BE2C (cell line): ENCODE results near the gene DNAH10.

Experiments
- DNase-seq: peaks from one replicate; pipeline ENCODE4 v3.0.0-alpha.2; 2020
- H3K27me3 ChIP-seq: fragments of 250-450 bp; sonication (Bioruptor Pico); 2 replicates; pipeline ENCODE4 v1.5.1; 2020; ENCODE audit warnings: mild to moderate bottlenecking
- H3K36me3 ChIP-seq: fragments of 250-450 bp; sonication (Bioruptor Pico); 2 replicates; pipeline ENCODE4 v1.5.1; 2020; ENCODE audit warnings: mild to moderate bottlenecking
- H3K4me1 ChIP-seq: fragments of 250-450 bp; sonication (Bioruptor Pico); 2 replicates; pipeline ENCODE4 v1.5.1; 2020
- H3K4me3 ChIP-seq: 2 replicates; pipeline ENCODE4 v1.5.1; 2011; ENCODE audit warnings: low read depth, low read length
- H3K9me3 ChIP-seq: fragments of 250-450 bp; sonication (Bioruptor Pico); 2 replicates; pipeline ENCODE4 v1.5.1; 2020
- TF ChIP-seq, protein P1 (sequence below): IDR thresholded peaks from 2 replicates; pipeline ENCODE4 v1.5.1; 2012; ENCODE audit warnings: mild to moderate bottlenecking, low read depth, low read length

The DNAH10 gene

DNA sequence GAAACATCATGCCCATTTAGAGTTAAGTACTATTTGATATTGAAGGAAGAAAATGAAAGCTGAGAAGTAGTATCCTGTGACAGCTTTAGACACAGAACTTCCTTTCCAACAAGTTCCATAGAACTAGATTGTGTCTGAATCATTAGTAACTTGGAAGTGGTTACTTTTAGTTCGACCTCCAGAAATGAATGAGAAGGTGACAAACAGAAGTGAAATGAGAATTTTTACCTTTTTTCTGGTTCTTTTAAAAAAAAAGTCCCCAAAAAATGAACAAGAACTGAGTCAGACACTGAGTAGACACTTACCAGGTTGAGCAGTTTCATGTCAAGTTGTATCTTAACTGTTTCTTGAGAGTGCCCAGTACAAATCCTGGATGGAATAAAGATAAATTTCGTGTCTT lies 46.9 kb upstream of the DNAH10 start:
- H3K4me3 ChIP-seq, result no peak overlapping the region
- no peak for DNase-seq
- peaks cover 4% of the 10 kb centered on the region for H3K36me3 ChIP-seq
- no peaks in the 10 kb centered on the region for H3K9me3 ChIP-seq
- peaks cover 12% of the 10 kb centered on the region for H3K4me1 ChIP-seq
- H3K27me3 ChIP-seq, result no peaks in the 10 kb centered on the region
- TF ChIP-seq, protein P1, sequence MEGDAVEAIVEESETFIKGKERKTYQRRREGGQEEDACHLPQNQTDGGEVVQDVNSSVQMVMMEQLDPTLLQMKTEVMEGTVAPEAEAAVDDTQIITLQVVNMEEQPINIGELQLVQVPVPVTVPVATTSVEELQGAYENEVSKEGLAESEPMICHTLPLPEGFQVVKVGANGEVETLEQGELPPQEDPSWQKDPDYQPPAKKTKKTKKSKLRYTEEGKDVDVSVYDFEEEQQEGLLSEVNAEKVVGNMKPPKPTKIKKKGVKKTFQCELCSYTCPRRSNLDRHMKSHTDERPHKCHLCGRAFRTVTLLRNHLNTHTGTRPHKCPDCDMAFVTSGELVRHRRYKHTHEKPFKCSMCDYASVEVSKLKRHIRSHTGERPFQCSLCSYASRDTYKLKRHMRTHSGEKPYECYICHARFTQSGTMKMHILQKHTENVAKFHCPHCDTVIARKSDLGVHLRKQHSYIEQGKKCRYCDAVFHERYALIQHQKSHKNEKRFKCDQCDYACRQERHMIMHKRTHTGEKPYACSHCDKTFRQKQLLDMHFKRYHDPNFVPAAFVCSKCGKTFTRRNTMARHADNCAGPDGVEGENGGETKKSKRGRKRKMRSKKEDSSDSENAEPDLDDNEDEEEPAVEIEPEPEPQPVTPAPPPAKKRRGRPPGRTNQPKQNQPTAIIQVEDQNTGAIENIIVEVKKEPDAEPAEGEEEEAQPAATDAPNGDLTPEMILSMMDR, result no peak

DNA sequence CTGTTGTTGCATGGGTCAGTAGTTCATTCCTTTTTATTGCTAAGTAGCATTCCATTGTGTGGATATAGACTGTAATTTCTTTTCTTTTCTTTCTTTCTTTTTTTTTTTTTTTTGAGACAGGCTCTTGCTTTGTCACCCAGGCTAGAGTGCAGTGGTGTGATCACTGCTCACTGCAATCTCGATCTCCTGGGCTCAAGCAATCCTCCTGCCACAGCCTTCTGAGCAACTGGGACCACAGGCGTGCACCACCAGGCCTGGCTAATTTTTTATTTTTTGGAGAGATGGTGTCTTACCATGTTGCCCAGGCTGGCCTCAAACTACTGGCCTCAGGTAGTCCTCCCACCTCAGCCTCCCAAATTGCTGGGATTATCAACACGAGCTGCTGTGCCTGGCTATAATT lies 44.8 kb upstream of the DNAH10 start:
- Histone ChIP-seq H3K36me3 (peaks cover 10% of the 10 kb centered on the region), H3K9me3 (no peaks in the 10 kb centered on the region), H3K4me3 (no peak overlapping the region), H3K4me1 (peaks cover 12% of the 10 kb centered on the region), H3K27me3 (no peaks in the 10 kb centered on the region)
- DNase-seq, result no peak
- TF ChIP-seq, protein P1, result no peak

DNA sequence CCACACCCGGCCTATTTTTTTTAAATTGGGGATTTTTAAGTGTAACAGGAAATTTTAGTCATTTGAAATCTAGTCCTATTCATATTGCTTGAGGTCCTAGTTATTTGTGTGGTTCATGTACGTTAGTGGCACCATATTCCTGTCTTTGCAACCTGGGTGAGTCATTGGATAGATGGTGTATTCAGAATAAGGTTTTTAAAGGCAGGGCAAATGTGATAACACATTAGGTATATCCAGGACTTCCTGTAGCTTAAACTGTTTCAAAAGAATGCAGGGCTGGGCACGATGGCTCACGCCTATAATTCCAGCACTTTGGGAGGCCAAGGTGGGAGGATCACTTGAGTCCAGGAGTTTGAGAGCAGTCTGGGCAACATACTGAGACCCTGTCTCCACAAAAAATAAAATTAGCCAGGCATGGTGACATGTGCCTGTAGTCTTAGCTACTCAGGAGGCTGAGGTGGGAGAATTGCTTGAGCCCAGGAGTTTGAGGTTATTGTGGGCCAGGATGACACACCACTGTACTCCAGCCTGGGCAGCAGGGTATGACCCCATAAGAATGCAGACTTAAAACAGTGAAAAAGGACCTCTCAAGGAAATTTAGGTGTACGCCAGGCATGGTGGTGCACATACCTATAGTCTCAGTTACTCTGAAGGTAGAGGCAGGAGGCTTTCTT lies 41.8 kb upstream of the DNAH10 start:
- Histone ChIP-seq H3K36me3 (peaks cover 13% of the 10 kb centered on the region), H3K27me3 (no peaks in the 10 kb centered on the region), H3K4me3 (no peak overlapping the region), H3K4me1 (peaks cover 7% of the 10 kb centered on the region), H3K9me3 (no peaks in the 10 kb centered on the region)
- no peak for DNase-seq
- TF ChIP-seq, protein P1, result no peak

DNA sequence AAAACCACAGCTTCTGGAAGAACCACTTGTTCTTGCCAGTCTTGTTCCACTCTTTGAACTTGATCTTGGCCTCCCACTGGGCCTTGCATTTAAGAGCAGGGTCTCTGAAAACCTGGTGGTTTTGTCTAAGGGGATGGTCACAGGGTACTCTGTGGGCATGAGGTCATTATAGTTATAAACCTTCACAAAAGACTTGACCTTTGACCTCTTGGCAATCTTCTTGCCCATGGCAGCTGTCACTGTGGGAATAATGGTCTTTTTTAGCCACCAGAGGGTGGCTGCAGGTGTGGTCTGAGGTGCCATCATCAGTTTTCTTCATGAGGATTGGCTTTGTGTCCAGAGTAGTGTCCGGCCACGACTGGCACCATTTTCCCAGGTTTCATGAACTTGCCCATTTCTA lies 40.9 kb upstream of the DNAH10 start:
- no peak overlapping the region for H3K4me3 ChIP-seq
- TF ChIP-seq, protein P1, result no peak
- H3K27me3 ChIP-seq, result no peaks in the 10 kb centered on the region
- DNase-seq, result no peak
- H3K9me3 ChIP-seq, result no peaks in the 10 kb centered on the region
- peaks cover 7% of the 10 kb centered on the region for H3K4me1 ChIP-seq
- peaks cover 19% of the 10 kb centered on the region for H3K36me3 ChIP-seq

DNA sequence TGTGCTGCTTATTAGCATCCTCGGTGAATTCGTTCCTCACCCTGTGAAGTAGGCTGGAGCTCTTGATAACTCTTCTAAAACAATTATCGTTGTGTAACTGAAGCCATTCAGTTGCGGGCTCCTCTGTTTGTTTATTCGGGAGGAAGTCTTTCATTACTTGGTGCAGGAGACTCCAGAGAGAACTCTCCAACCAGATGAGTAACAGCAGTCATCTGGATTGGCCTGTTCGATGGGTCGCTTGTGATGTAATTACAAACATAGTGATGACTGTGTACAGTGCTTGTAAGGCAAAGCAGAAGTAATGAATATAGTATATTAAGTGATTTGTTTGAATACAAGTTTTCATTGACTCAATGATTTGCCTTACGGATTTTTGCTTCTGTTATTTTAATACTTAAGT lies 39.1 kb upstream of the DNAH10 start:
- TF ChIP-seq, protein P1, result no peak
- H3K27me3 ChIP-seq, result no peaks in the 10 kb centered on the region
- H3K4me3 ChIP-seq, result no peak overlapping the region
- DNase-seq, result no peak
- peaks cover 7% of the 10 kb centered on the region for H3K4me1 ChIP-seq
- H3K36me3 ChIP-seq, result peaks cover 34% of the 10 kb centered on the region
- no peaks in the 10 kb centered on the region for H3K9me3 ChIP-seq

DNA sequence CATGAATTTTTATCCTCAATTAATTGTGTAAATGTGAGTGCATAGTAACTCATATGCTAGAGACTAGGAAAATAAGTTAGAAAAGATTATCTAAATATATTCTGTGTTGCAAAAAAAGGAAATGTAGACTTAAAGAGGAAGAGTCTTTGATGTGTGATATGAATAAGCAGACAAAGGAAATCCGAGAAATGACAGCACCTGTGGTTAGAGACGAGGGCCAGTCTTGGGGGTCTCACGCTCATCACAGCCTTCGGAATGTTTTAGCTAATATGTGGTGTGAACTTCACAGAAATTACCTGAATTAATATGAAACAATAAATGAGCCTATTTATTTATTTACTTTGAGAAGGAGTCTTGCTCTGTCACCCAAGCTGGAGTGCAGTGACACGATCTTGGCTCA lies 38.3 kb upstream of the DNAH10 start:
- Histone ChIP-seq H3K4me3 (no peak overlapping the region), H3K36me3 (peaks cover 39% of the 10 kb centered on the region), H3K27me3 (no peaks in the 10 kb centered on the region), H3K4me1 (peaks cover 7% of the 10 kb centered on the region), H3K9me3 (no peaks in the 10 kb centered on the region)
- DNase-seq, result no peak
- TF ChIP-seq, protein P1, result no peak
